Gastrocnemius medialis (tissue), 4 donors: Measurements from ENCODE around the gene GPR152.

ENCODE experiments used
- POLR2A ChIP-seq, 2 donors: fragments of 450-650 bp; IDR thresholded peaks; one replicate each; pipeline ENCODE4 v1.6.1; 2017; ENCODE audit warnings: antibody characterized with exemption in 2 of 2, mild to moderate bottlenecking in 2 of 2, moderate library complexity in 2 of 2
- TF ChIP-seq, protein P1 (sequence below), 5 experiments: fragments of 450-650 bp in 3 of 5; fragments of 200-600 bp in 2 of 5; sonication (generic) in 2 of 5; IDR thresholded peaks in 4 of 5; conservative IDR thresholded peaks in 1 of 5; 1 replicate in 4 of 5; 2 replicates in 1 of 5; pipeline ENCODE4 v1.5.1; 2016 to 2019; ENCODE audit warnings: antibody characterized with exemption in 5 of 5, mild to moderate bottlenecking in 3 of 5, moderate library complexity in 3 of 5

DNA sequence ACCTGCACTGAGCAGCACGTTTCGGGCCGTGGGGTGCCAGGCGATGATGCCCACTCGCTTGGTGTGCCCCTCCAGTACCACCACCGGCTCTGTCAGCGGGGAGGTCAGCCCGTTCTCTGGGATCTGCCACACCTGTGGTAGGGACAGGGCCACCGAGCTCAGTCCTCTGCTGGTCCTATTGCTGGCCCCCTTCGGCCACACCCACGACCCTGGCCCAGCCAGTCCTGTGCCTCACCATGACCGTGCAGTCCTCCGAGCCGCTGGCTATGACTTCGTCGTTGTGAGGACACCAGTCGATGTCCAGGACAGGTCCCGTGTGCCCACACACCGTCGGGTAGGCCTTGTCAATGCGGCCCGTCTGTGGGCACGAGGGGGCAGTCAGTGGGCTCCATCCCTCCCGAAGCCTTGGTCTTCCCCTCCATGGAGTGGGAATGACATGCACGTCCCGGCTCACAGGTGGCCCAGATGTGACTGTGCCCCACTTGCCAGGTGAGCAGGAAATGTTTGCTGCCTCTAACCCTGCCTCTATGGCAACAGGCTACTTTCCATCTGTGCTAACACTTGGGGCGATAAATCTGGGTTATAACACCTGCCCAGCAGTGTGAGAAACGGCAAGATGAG is 10.7 kb downstream of the GPR152 start:
- TF ChIP-seq, protein P1, sequence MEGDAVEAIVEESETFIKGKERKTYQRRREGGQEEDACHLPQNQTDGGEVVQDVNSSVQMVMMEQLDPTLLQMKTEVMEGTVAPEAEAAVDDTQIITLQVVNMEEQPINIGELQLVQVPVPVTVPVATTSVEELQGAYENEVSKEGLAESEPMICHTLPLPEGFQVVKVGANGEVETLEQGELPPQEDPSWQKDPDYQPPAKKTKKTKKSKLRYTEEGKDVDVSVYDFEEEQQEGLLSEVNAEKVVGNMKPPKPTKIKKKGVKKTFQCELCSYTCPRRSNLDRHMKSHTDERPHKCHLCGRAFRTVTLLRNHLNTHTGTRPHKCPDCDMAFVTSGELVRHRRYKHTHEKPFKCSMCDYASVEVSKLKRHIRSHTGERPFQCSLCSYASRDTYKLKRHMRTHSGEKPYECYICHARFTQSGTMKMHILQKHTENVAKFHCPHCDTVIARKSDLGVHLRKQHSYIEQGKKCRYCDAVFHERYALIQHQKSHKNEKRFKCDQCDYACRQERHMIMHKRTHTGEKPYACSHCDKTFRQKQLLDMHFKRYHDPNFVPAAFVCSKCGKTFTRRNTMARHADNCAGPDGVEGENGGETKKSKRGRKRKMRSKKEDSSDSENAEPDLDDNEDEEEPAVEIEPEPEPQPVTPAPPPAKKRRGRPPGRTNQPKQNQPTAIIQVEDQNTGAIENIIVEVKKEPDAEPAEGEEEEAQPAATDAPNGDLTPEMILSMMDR (IDR thresholded peaks at IDR 0.05 in 4 of 5, conservative IDR thresholded peaks at IDR 0.05 in 1 of 5), result no peak
- TF ChIP-seq POLR2A (IDR thresholded peaks at IDR 0.05), result no peak
